GM12878 (cell line): ENCODE results near the gene RELT.

Source experiments
- CEBPB ChIP-seq, 2 experiments: fragments of 150-350 bp in 1 of 2; IDR thresholded peaks; 2 replicates each; pipeline ENCODE4 v1.6.1; 2012 to 2014; ENCODE audit warnings: low read depth in 2 of 2, low read length in 2 of 2, borderline replicate concordance in 1 of 2, inconsistent platforms in 1 of 2
- FOXK2 ChIP-seq: fragments of 450-650 bp; IDR thresholded peaks from 2 replicates; pipeline ENCODE4 v1.6.1; 2017; ENCODE audit warnings: mild to moderate bottlenecking, moderate library complexity
- FOXM1 ChIP-seq: IDR thresholded peaks from 2 replicates; pipeline ENCODE4 v1.6.1; 2012; ENCODE audit warnings: low read depth, mild to moderate bottlenecking, inconsistent platforms, low read length, moderate library complexity
- POLR2A ChIP-seq: IDR thresholded peaks from 2 replicates; pipeline ENCODE4 v1.6.1; 2011; ENCODE audit warnings: low read depth, mild to moderate bottlenecking, low read length
- RCOR1 ChIP-seq: conservative IDR thresholded peaks from 2 replicates; pipeline ENCODE4 v1.6.1; 2012; ENCODE audit warnings: low read depth, low read length, improper control_type of control experiment
- TF ChIP-seq, protein P1 (sequence below): IDR thresholded peaks from 2 replicates; pipeline ENCODE4 v1.6.1; 2012; ENCODE audit warnings: low read depth, low read length, improper control_type of control experiment
- TF ChIP-seq, protein P2 (sequence below): fragments of 450-650 bp; formaldehyde crosslinking; IDR thresholded peaks from 2 replicates; pipeline ENCODE4 v1.4.0; 2020; ENCODE audit warnings: mild to moderate bottlenecking, moderate library complexity
- TF ChIP-seq, protein P3 (sequence below): IDR thresholded peaks from 2 replicates; pipeline ENCODE4 v1.6.1; 2011; ENCODE audit warnings: borderline replicate concordance, low read depth, mild to moderate bottlenecking, moderate library complexity, mixed read lengths, low read length; ENCODE audit not compliant: insufficient read depth; ENCODE audit errors: extremely low read length
- TF ChIP-seq, protein P4 (sequence below): fragments of 450-650 bp; IDR thresholded peaks from 2 replicates; pipeline ENCODE4 v1.6.1; 2017; ENCODE audit warnings: mild to moderate bottlenecking

DNA sequence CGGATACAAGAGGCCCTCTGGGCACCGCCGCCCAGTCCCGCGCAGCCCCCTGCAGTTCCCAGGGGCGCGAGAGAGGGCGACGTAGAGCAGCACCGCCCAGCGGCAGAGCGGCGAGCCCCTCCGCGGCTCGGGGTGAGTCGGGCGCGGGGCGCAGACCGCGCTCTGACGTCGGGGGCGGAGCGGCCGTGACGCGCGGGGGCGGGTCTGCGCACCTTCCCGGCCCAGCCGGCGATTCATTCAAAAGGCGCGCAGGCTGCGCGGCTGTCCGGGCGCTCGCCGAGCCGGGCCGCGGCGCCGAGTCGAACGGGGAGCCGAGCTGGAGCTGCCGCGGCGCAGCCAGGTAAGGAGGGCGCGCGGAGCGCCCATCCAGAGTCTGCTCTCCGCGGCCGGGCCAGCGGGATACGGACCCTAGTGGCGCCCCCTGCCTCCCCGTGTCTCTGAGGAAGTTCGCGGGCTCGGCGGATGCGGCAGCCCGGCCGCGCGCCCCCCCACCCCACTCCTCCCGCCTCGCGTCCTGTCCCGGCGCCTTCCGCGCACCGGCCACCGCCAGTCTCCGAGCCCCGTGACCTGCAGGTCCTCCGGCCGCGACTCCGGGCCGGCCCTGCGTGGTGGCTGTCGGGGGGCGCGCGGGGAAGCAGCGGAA is at the start of gene RELT:
- TF ChIP-seq RCOR1 (no peak), FOXM1 (no peak), FOXK2 (no peak), POLR2A (no peak), CEBPB (IDR thresholded peaks at IDR 0.05; ENCODE audit: borderline replicate concordance in 1 of 2, low read depth in 2 of 2, low read length in 2 of 2) (no peak)
- TF ChIP-seq, protein P1, sequence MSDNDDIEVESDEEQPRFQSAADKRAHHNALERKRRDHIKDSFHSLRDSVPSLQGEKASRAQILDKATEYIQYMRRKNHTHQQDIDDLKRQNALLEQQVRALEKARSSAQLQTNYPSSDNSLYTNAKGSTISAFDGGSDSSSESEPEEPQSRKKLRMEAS: no peak
- TF ChIP-seq, protein P2, sequence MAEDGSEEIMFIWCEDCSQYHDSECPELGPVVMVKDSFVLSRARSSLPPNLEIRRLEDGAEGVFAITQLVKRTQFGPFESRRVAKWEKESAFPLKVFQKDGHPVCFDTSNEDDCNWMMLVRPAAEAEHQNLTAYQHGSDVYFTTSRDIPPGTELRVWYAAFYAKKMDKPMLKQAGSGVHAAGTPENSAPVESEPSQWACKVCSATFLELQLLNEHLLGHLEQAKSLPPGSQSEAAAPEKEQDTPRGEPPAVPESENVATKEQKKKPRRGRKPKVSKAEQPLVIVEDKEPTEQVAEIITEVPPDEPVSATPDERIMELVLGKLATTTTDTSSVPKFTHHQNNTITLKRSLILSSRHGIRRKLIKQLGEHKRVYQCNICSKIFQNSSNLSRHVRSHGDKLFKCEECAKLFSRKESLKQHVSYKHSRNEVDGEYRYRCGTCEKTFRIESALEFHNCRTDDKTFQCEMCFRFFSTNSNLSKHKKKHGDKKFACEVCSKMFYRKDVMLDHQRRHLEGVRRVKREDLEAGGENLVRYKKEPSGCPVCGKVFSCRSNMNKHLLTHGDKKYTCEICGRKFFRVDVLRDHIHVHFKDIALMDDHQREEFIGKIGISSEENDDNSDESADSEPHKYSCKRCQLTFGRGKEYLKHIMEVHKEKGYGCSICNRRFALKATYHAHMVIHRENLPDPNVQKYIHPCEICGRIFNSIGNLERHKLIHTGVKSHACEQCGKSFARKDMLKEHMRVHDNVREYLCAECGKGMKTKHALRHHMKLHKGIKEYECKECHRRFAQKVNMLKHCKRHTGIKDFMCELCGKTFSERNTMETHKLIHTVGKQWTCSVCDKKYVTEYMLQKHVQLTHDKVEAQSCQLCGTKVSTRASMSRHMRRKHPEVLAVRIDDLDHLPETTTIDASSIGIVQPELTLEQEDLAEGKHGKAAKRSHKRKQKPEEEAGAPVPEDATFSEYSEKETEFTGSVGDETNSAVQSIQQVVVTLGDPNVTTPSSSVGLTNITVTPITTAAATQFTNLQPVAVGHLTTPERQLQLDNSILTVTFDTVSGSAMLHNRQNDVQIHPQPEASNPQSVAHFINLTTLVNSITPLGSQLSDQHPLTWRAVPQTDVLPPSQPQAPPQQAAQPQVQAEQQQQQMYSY (CRISPR knock-in tag): no peak
- TF ChIP-seq, protein P3, sequence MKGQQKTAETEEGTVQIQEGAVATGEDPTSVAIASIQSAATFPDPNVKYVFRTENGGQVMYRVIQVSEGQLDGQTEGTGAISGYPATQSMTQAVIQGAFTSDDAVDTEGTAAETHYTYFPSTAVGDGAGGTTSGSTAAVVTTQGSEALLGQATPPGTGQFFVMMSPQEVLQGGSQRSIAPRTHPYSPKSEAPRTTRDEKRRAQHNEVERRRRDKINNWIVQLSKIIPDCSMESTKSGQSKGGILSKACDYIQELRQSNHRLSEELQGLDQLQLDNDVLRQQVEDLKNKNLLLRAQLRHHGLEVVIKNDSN: no peak
- TF ChIP-seq, protein P4, sequence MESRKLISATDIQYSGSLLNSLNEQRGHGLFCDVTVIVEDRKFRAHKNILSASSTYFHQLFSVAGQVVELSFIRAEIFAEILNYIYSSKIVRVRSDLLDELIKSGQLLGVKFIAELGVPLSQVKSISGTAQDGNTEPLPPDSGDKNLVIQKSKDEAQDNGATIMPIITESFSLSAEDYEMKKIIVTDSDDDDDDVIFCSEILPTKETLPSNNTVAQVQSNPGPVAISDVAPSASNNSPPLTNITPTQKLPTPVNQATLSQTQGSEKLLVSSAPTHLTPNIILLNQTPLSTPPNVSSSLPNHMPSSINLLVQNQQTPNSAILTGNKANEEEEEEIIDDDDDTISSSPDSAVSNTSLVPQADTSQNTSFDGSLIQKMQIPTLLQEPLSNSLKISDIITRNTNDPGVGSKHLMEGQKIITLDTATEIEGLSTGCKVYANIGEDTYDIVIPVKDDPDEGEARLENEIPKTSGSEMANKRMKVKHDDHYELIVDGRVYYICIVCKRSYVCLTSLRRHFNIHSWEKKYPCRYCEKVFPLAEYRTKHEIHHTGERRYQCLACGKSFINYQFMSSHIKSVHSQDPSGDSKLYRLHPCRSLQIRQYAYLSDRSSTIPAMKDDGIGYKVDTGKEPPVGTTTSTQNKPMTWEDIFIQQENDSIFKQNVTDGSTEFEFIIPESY: no peak
